ENCODE results near the gene SMDT1. TPM values are rescaled to one million over a fixed set of nuclear protein-coding genes. Genes with fewer than 3 reads are reported as not detected.

SMDT1 gene
- polyA plus RNA-seq, 2 of the 4 experiments (the other 2 are of a cell fraction), result 25.3 to 27.1 TPM

GRCh38 chr22:42066126-42066761 lies 13.3 kb upstream of the SMDT1 start:
- DNase-seq (ENCODE audit: low read depth in 1 of 2, low spot score in 1 of 2) (no peak), ATAC-seq (no peak), FAIRE-seq (no peak)
- WGBS (ENCODE audit: missing lambda C conversion rate), result 97% methylated on average over 3 of the region's 7 CpGs
- POLR2A ChIA-PET, result no interaction called here
- Histone ChIP-seq H3K4me1 (peaks cover 6% of the 10 kb centered on the region; the same call in 1 of the 3 replicates), H3K4me3 (no peak overlapping the region), H3K4me2 (no peak overlapping the region), H3K27ac (no peak overlapping the region), H3K9me3 (no peaks in the 10 kb centered on the region)
- TF ChIP-seq JUN (IDR thresholded peaks at IDR 0.05) (no peak), HMGXB4 (CRISPR knock-in tag; IDR thresholded peaks at IDR 0.05; ENCODE audit: borderline replicate concordance) (no peak), RNF2 (IDR thresholded peaks at IDR 0.05; ENCODE audit: borderline replicate concordance, low read depth) (no peak), HOXB5 (CRISPR knock-in tag; IDR thresholded peaks at IDR 0.05) (no peak), ZSCAN20 (CRISPR knock-in tag; IDR thresholded peaks at IDR 0.05) (no peak), ESRRA (IDR thresholded peaks at IDR 0.05; ENCODE audit: borderline replicate concordance, low read length) (no peak), RAD21 (conservative IDR thresholded peaks at IDR 0.05 in 1 of 2, IDR thresholded peaks at IDR 0.05 in 1 of 2) (no peak), MAX (IDR thresholded peaks at IDR 0.05) (no peak), NR3C1 (IDR thresholded peaks at IDR 0.05) (no peak), HOXA7 (CRISPR knock-in tag; IDR thresholded peaks at IDR 0.05) (no peak), HES2 (IDR thresholded peaks at IDR 0.05) (no peak), EHF (CRISPR knock-in tag; IDR thresholded peaks at IDR 0.05) (no peak), CHD4 (IDR thresholded peaks at IDR 0.05; ENCODE audit: borderline replicate concordance) (no peak), REST (IDR thresholded peaks at IDR 0.05) (no peak), TFCP2L1 (CRISPR knock-in tag; IDR thresholded peaks at IDR 0.05) (no peak), ELK1 (IDR thresholded peaks at IDR 0.05; ENCODE audit: low read depth, low read length) (no peak), CHD2 (IDR thresholded peaks at IDR 0.05; ENCODE audit: low read length, partially characterized antibody) (no peak), SREBF2 (IDR thresholded peaks at IDR 0.05) (no peak)
- CTCF ChIA-PET, result interaction anchor here (0.6 kb wide), 1 partner anchor 15 kb away, joined by 4 read pairs; no protein-coding TSS in a partner anchor

- no peak overlapping the region for H3K4me3 ChIP-seq
- no peak for FAIRE-seq
- no peak overlapping the region for H3K27ac ChIP-seq
- no peak for DNase-seq (ENCODE audit: low read depth in 1 of 2, low spot score in 1 of 2)
- H3K4me2 ChIP-seq, result no peak overlapping the region
- ChIA-PET POLR2A (no interaction called here), CTCF (no interaction called here)
- WGBS (ENCODE audit: missing lambda C conversion rate), result no CpG with 5 or more reads among the region's 10 CpGs
- no peaks in the 10 kb centered on the region for H3K9me3 ChIP-seq
- peaks cover 6% of the 10 kb centered on the region; the same call in 1 of the 3 replicates for H3K4me1 ChIP-seq
- ATAC-seq, result no peak
- TF ChIP-seq ZNF302 (CRISPR knock-in tag; IDR thresholded peaks at IDR 0.05) (no peak), TFCP2L1 (CRISPR knock-in tag; IDR thresholded peaks at IDR 0.05) (no peak), PHF8 (IDR thresholded peaks at IDR 0.05; ENCODE audit: borderline replicate concordance, low read depth) (no peak), EP300 (IDR thresholded peaks at IDR 0.05) (no peak), REST (IDR thresholded peaks at IDR 0.05) (no peak), ATOH8 (CRISPR knock-in tag; IDR thresholded peaks at IDR 0.05; ENCODE audit: low read depth) (no peak), ZFP36 (IDR thresholded peaks at IDR 0.05; ENCODE audit: borderline replicate concordance, partially characterized antibody) (no peak), RARB (CRISPR knock-in tag; IDR thresholded peaks at IDR 0.05) (no peak)
These were observed 12.6 kb upstream of the SMDT1 start for GRCh38 chr22:42066937-42067336.
